Loucy (cell line): Measurements from ENCODE around the gene FAM114A2.

ENCODE experiments used
- H2AFZ ChIP-seq: fragments of 200-600 bp; sonication (generic); 2 replicates; pipeline ENCODE4 v1.6.0; 2016; ENCODE audit warnings: antibody characterized with exemption, mild to moderate bottlenecking, low read length, moderate library complexity
- H3F3A ChIP-seq: fragments of 200-600 bp; 2 replicates; pipeline ENCODE4 v1.6.0; 2016; ENCODE audit warnings: antibody characterized with exemption, low read depth, mild to moderate bottlenecking
- H3K27me3 ChIP-seq: fragments of 200-600 bp; sonication (generic); 2 replicates; pipeline ENCODE4 v1.6.1; 2014; ENCODE audit warnings: low read length, mild to moderate bottlenecking; ENCODE audit not compliant: insufficient read depth, poor library complexity, severe bottlenecking
- H3K36me3 ChIP-seq: fragments of 200-600 bp; sonication (generic); 2 replicates; pipeline ENCODE4 v1.6.1; 2016; ENCODE audit warnings: low read length; ENCODE audit not compliant: insufficient read depth
- H3K4me1 ChIP-seq: fragments of 200-600 bp; sonication (generic); 2 replicates; pipeline ENCODE4 v1.5.1; 2014; ENCODE audit warnings: low read length, mild to moderate bottlenecking; ENCODE audit not compliant: insufficient read depth, poor library complexity, severe bottlenecking
- H3K4me2 ChIP-seq: fragments of 200-600 bp; sonication (generic); 2 replicates; pipeline ENCODE4 v1.6.0; 2014; ENCODE audit warnings: antibody characterized with exemption, low read length, low read depth, mild to moderate bottlenecking; ENCODE audit not compliant: poor library complexity, severe bottlenecking
- H3K4me3 ChIP-seq: fragments of 200-600 bp; sonication (generic); 2 replicates; pipeline ENCODE4 v1.5.1; 2014; ENCODE audit warnings: low read length, mild to moderate bottlenecking, mixed read lengths; ENCODE audit not compliant: poor library complexity, severe bottlenecking
- H3K79me2 ChIP-seq: fragments of 200-600 bp; sonication (generic); 2 replicates; pipeline ENCODE4 v1.6.1; 2014; ENCODE audit warnings: low read length; ENCODE audit not compliant: insufficient read depth
- H3K9ac ChIP-seq: fragments of 200-600 bp; sonication (generic); 2 replicates; pipeline ENCODE4 v1.6.0; 2014; ENCODE audit warnings: mild to moderate bottlenecking, low read depth, low read length, moderate library complexity; ENCODE audit not compliant: poor library complexity, severe bottlenecking
- H3K9me2 ChIP-seq: fragments of 200-600 bp; sonication (generic); replicated peaks from 2 replicates; pipeline ENCODE4 v1.6.1; 2016; ENCODE audit warnings: low read depth, low read length, mixed read lengths
- H3K9me3 ChIP-seq: fragments of 200-600 bp; sonication (generic); 2 replicates; pipeline ENCODE4 v1.6.1; 2014; ENCODE audit warnings: mild to moderate bottlenecking, antibody characterized with exemption, low read length, low read depth; ENCODE audit not compliant: insufficient read depth
- H4K20me1 ChIP-seq: fragments of 200-600 bp; sonication (generic); 2 replicates; pipeline ENCODE4 v1.6.0; 2014; ENCODE audit warnings: antibody characterized with exemption, low read length, mild to moderate bottlenecking; ENCODE audit not compliant: insufficient read depth, poor library complexity, severe bottlenecking
- CTCF ChIP-seq: fragments of 200-600 bp; sonication (generic); conservative IDR thresholded peaks from 2 replicates; pipeline ENCODE4 v1.5.1; 2014; ENCODE audit warnings: mild to moderate bottlenecking, antibody characterized with exemption, low read length
- EZH2phosphoT487 ChIP-seq: fragments of 200-600 bp; IDR thresholded peaks from 2 replicates; pipeline ENCODE4 v1.6.1; 2018; ENCODE audit warnings: antibody characterized with exemption, mild to moderate bottlenecking, moderate library complexity, borderline replicate concordance

FAM114A2 gene

GRCh38 chr5:153970496-153970895 lies 68.2 kb downstream of the FAM114A2 start:
- Histone ChIP-seq H3K79me2 (no peaks in the 10 kb centered on the region), H2AFZ (no peak overlapping the region), H3F3A (no peaks in the 10 kb centered on the region), H3K9me3 (no peaks in the 10 kb centered on the region), H4K20me1 (no peaks in the 10 kb centered on the region), H3K4me2 (no peak overlapping the region), H3K4me1 (no peaks in the 10 kb centered on the region), H3K9me2 (no peaks in the 10 kb centered on the region), H3K27me3 (no peaks in the 10 kb centered on the region), H3K36me3 (no peaks in the 10 kb centered on the region), H3K4me3 (no peak overlapping the region), H3K9ac (no peak overlapping the region)
- TF ChIP-seq EZH2phosphoT487 (no peak), CTCF (no peak)

- TF ChIP-seq CTCF: no peak
- no peak for TF ChIP-seq EZH2phosphoT487
- Histone ChIP-seq H4K20me1 (no peaks in the 10 kb centered on the region), H3K9ac (no peak overlapping the region), H3F3A (no peaks in the 10 kb centered on the region), H3K4me1 (peaks cover 3% of the 10 kb centered on the region), H3K9me3 (no peaks in the 10 kb centered on the region), H3K27me3 (no peaks in the 10 kb centered on the region), H3K9me2 (no peaks in the 10 kb centered on the region), H3K79me2 (no peaks in the 10 kb centered on the region), H3K4me2 (no peak overlapping the region), H3K4me3 (no peak overlapping the region), H2AFZ (no peak overlapping the region), H3K36me3 (no peaks in the 10 kb centered on the region)
Measured at GRCh38 chr5:153969563-153969895, 69.2 kb downstream of the FAM114A2 start.

- no peak overlapping the region for H3K4me3 ChIP-seq
- H3K9ac ChIP-seq: no peak overlapping the region
- H3F3A ChIP-seq: no peaks in the 10 kb centered on the region
- no peak overlapping the region for H2AFZ ChIP-seq
- H3K9me3 ChIP-seq: no peaks in the 10 kb centered on the region
- no peaks in the 10 kb centered on the region for H3K79me2 ChIP-seq
- no peaks in the 10 kb centered on the region for H3K9me2 ChIP-seq
- H3K4me2 ChIP-seq: no peak overlapping the region
- H3K27me3 ChIP-seq: no peaks in the 10 kb centered on the region
- no peaks in the 10 kb centered on the region for H3K36me3 ChIP-seq
- H3K4me1 ChIP-seq: peaks cover 3% of the 10 kb centered on the region
- TF ChIP-seq CTCF (no peak), EZH2phosphoT487 (no peak)
- no peaks in the 10 kb centered on the region for H4K20me1 ChIP-seq
Measured at GRCh38 chr5:153968761-153969562, 69.7 kb downstream of the FAM114A2 start.
